Effector memory CD8-positive, alpha-beta T cell (primary cell): ENCODE data around the gene LAMP5.

Experiments used
- ATAC-seq: fragments of 150-1000 bp; cut with Tn5 transposase; replicated peaks from 2 replicates; pipeline ENCODE4 v1.10.0; 2021; ENCODE audit warnings: mild to moderate bottlenecking, moderate library complexity
- DNase-seq, 3 experiments: peaks; one replicate each; pipeline ENCODE4 v3.0.0; 2021
- H3K27ac Mint-ChIP-seq, 2 donors: one replicate each; pipeline ENCODE4 v1.8.0; 2022; ENCODE audit warnings: mild to moderate bottlenecking in 2 of 2, mixed read lengths in 2 of 2, moderate library complexity in 2 of 2
- H3K27me3 Mint-ChIP-seq, 2 donors: one replicate each; pipeline ENCODE4 v1.8.0; 2022; ENCODE audit warnings: mixed read lengths in 2 of 2
- H3K36me3 Mint-ChIP-seq: one replicate; pipeline ENCODE4 v1.8.0; 2022; ENCODE audit warnings: mild to moderate bottlenecking, moderate library complexity, mixed read lengths; ENCODE audit not compliant: insufficient read depth
- H3K4me1 Mint-ChIP-seq, 2 donors: one replicate each; pipeline ENCODE4 v1.8.0; 2022; ENCODE audit warnings: low read depth in 2 of 2, mixed read lengths in 2 of 2
- H3K4me3 Mint-ChIP-seq, 2 donors: one replicate each; pipeline ENCODE4 v1.8.0; 2022; ENCODE audit warnings: mild to moderate bottlenecking in 2 of 2, mixed read lengths in 2 of 2, moderate library complexity in 2 of 2
- H3K9me3 Mint-ChIP-seq, 2 donors: one replicate each; pipeline ENCODE4 v1.8.0; 2022; ENCODE audit warnings: mixed read lengths in 2 of 2
- total RNA-seq, 9 experiments: gene quantifications; one replicate each; lab custom pipeline; 2026; lab: John Stamatoyannopoulos, UW

LAMP5 gene, protein sequence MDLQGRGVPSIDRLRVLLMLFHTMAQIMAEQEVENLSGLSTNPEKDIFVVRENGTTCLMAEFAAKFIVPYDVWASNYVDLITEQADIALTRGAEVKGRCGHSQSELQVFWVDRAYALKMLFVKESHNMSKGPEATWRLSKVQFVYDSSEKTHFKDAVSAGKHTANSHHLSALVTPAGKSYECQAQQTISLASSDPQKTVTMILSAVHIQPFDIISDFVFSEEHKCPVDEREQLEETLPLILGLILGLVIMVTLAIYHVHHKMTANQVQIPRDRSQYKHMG
- total RNA-seq, result 0 reads per million in 9 experiments

DNA sequence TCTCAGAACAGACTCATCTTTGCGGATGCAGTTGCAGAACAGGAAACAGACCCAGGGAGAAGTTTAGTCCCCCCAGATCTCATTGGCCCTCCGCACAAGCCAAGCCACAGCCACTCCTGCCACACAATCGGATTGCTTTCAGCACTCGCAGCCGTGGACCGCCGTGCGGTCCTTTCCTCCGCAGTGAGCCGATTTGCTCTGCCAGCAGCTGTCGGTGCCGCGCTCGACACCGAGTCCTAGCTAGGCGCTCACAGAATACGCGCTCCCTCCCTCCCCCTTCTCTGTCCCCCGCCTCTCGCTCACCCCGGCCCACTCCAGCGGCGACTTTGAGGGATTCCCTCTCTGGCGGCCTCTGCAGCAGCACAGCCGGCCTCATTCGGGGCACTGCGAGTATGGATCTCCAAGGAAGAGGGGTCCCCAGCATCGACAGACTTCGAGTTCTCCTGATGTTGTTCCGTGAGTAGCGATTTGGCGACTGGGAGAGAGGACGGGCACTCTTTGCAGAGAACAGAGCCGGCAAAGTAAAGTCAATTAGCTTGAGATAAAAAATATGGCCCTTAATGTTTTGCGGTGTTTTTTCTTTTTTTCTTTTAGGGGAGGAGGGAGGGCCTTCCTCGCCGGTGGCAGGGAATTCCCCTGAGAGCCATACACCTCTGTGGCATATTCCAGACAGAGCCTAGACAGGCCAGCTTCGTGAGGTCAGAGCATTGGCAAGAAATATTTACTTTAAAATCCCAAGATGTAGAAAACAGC lies at the start of gene LAMP5:
Gene LAMP5, plus strand, starts transcription at position 130 of the 753 bp plus-strand sequence. Its CDS starts 263 bp downstream, at position 393.
- Mint-ChIP-seq H3K4me1 (no peaks in the 10 kb centered on the region), H3K27ac (no peak within 1 kb of the TSS), H3K36me3 (no peaks in the 10 kb centered on the region), H3K4me3 (no peak within 1 kb of the TSS), H3K9me3 (no peaks in the 10 kb centered on the region), H3K27me3 (peaks cover 21 to 51% of the 10 kb centered on the region in 2 donors)
- DNase-seq (no peak), ATAC-seq (no peak)

- Mint-ChIP-seq H3K4me3 (no peak overlapping the region), H3K27ac (no peak overlapping the region), H3K36me3 (no peaks in the 10 kb centered on the region), H3K9me3 (peaks cover 6% of the 10 kb centered on the region in 2 donors), H3K4me1 (no peaks in the 10 kb centered on the region), H3K27me3 (no peaks in the 10 kb centered on the region)
- ATAC-seq, result no peak
- no peak for DNase-seq
These were observed 46.4 kb upstream of the LAMP5 start for GRCh38 chr20:9467995-9468394.

GRCh38 chr20:9474835-9475415 lies 39.5 kb upstream of the LAMP5 start:
- no peak for ATAC-seq
- H3K27me3 Mint-ChIP-seq, result no peaks in the 10 kb centered on the region
- no peaks in the 10 kb centered on the region for H3K36me3 Mint-ChIP-seq
- no peak overlapping the region for H3K27ac Mint-ChIP-seq
- no peaks in the 10 kb centered on the region for H3K4me1 Mint-ChIP-seq
- peaks cover 1 to 6% of the 10 kb centered on the region in 2 donors for H3K9me3 Mint-ChIP-seq
- no peak overlapping the region for H3K4me3 Mint-ChIP-seq
- DNase-seq, result no peak

DNA sequence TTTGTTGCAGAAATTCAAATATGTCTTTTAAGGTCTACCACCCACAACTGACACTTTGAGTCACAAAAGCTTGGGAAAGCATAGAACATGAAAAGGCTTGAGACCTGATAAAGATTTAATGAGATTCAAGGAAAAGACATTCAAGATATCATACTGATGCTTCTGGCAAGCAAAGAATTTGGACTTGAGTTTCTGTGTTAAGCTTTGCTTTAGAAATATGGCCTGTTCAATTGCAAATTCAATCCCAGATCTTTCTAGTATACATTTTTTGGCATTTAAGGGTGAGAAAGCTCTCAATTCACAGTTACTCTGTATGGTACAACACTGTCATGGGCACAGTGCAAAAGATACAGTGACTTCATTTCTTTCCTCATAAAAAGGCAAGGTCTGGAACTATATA lies 38.9 kb upstream of the LAMP5 start:
- Mint-ChIP-seq H3K4me1 (no peaks in the 10 kb centered on the region), H3K27ac (no peak overlapping the region), H3K27me3 (no peaks in the 10 kb centered on the region), H3K9me3 (peaks cover 1 to 6% of the 10 kb centered on the region in 2 donors), H3K4me3 (no peak overlapping the region), H3K36me3 (no peaks in the 10 kb centered on the region)
- DNase-seq (no peak), ATAC-seq (no peak)

GRCh38 chr20:9476174-9476573 lies 38.2 kb upstream of the LAMP5 start:
- Mint-ChIP-seq H3K27me3 (no peaks in the 10 kb centered on the region), H3K4me1 (no peaks in the 10 kb centered on the region), H3K27ac (no peak overlapping the region), H3K9me3 (peaks cover 4 to 6% of the 10 kb centered on the region in 2 donors), H3K36me3 (no peaks in the 10 kb centered on the region), H3K4me3 (no peak overlapping the region)
- DNase-seq (no peak), ATAC-seq (no peak)

DNA sequence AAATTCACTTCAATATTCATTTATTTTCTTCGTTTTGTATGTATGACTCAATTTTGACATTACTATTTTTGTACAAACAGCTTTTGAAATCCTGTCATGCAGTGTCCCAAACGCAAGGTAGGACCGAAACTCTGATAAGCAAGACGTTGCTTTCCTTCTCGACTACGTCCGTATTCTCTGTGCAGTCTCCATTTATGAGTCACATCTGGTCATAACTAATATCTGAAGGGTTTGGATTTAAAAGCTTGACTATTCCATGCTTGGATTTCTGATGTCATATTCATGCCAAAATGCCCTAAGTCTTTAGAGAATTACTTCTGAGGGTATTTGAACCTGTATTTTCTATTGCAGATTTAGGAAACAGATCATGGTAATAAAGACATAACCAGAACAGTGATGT lies 37.8 kb upstream of the LAMP5 start:
- Mint-ChIP-seq H3K27me3 (no peaks in the 10 kb centered on the region), H3K27ac (no peak overlapping the region), H3K4me1 (no peaks in the 10 kb centered on the region), H3K36me3 (no peaks in the 10 kb centered on the region), H3K4me3 (no peak overlapping the region), H3K9me3 (peaks cover 1 to 3% of the 10 kb centered on the region in 2 donors)
- DNase-seq (no peak), ATAC-seq (no peak)

GRCh38 chr20:9478771-9479170 lies 35.6 kb upstream of the LAMP5 start:
- Mint-ChIP-seq H3K4me1 (no peaks in the 10 kb centered on the region), H3K27ac (no peak overlapping the region), H3K27me3 (no peaks in the 10 kb centered on the region), H3K36me3 (no peaks in the 10 kb centered on the region), H3K4me3 (no peak overlapping the region), H3K9me3 (peaks cover 3 to 7% of the 10 kb centered on the region in 2 donors)
- no peak for DNase-seq
- no peak for ATAC-seq

DNA sequence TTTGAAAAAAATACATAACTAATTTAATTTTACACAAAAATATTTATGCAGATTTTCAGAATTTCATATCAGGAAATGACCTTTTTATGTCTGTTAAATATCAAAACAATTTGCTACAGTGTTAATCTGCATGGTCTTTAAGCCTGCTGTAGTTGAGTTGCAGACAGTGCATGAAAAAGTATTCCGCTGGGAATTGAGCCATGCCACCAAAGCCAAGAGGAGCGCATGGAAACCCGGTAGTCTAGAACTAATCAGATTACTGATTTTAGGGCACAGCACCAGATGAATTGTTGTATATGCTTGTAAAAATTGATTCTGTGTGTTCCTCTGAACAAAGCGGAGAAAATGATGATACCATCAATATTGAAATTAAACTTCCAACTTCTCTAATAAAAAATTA lies 34.3 kb upstream of the LAMP5 start:
- DNase-seq, result no peak
- Mint-ChIP-seq H3K9me3 (peaks cover 3 to 7% of the 10 kb centered on the region in 2 donors), H3K4me1 (no peaks in the 10 kb centered on the region), H3K27me3 (no peaks in the 10 kb centered on the region), H3K27ac (no peak overlapping the region), H3K36me3 (no peaks in the 10 kb centered on the region), H3K4me3 (no peak overlapping the region)
- no peak for ATAC-seq

GRCh38 chr20:9482180-9482579 lies 32.2 kb upstream of the LAMP5 start:
- Mint-ChIP-seq H3K4me3 (no peak overlapping the region), H3K4me1 (no peaks in the 10 kb centered on the region), H3K27me3 (no peaks in the 10 kb centered on the region), H3K36me3 (no peaks in the 10 kb centered on the region), H3K27ac (no peak overlapping the region), H3K9me3 (peaks cover 4 to 19% of the 10 kb centered on the region in 2 donors)
- DNase-seq, result no peak
- ATAC-seq, result no peak

- peaks cover 4 to 19% of the 10 kb centered on the region in 2 donors for H3K9me3 Mint-ChIP-seq
- no peaks in the 10 kb centered on the region for H3K27me3 Mint-ChIP-seq
- H3K4me1 Mint-ChIP-seq, result no peaks in the 10 kb centered on the region
- no peaks in the 10 kb centered on the region for H3K36me3 Mint-ChIP-seq
- no peak overlapping the region for H3K27ac Mint-ChIP-seq
- no peak overlapping the region for H3K4me3 Mint-ChIP-seq
- no peak for ATAC-seq
- no peak for DNase-seq
These were observed 31.3 kb upstream of the LAMP5 start for GRCh38 chr20:9483131-9483530.

DNA sequence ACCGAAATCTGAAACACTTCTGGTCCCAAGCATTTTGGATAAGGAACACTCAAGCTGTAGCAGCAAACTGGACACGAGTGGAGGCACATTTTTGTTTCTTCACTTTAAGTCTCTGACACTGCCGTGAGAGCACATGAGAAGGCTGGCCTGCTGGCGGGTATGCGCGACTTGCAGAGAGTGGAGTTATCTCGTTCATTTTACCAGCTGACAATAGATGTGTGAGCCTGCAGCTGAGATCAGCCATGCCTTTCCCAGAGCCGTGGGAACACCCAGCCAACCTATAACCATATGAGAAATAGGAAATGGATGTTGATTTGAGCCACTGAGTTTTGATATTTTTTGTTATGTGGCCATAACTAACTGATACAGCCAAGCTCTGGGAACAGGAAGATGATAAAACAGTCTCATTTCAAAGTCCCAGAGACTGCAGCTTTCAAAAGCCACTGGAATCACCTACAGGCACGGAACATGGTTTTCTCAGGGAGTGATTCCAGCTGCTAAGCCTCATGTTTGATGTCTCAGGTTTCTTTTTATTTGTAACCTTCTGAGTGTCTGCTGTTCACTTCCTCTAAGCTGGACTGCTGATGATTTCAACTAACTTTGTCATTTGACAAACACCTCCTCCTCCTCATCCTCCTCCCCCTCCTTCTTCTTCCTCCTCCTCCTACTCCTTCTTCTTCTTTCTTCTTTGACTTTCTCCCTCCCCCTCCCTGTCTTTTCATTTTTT lies 28.6 kb upstream of the LAMP5 start:
- DNase-seq, result no peak
- Mint-ChIP-seq H3K4me3 (no peak overlapping the region), H3K4me1 (no peaks in the 10 kb centered on the region), H3K9me3 (peaks cover 4 to 26% of the 10 kb centered on the region in 2 donors), H3K27ac (peak overlapping the region in 1 of 2 donors; percentile 65), H3K27me3 (no peaks in the 10 kb centered on the region), H3K36me3 (no peaks in the 10 kb centered on the region)
- no peak for ATAC-seq

GRCh38 chr20:9487231-9487630 lies 27.2 kb upstream of the LAMP5 start:
- DNase-seq (no peak), ATAC-seq (no peak)
- Mint-ChIP-seq H3K9me3 (peaks cover 2 to 26% of the 10 kb centered on the region in 2 donors), H3K4me1 (no peaks in the 10 kb centered on the region), H3K27ac (no peak overlapping the region), H3K27me3 (no peaks in the 10 kb centered on the region), H3K36me3 (no peaks in the 10 kb centered on the region), H3K4me3 (no peak overlapping the region)

- DNase-seq (no peak), ATAC-seq (no peak)
- H3K4me3 Mint-ChIP-seq, result no peak overlapping the region
- H3K4me1 Mint-ChIP-seq, result no peaks in the 10 kb centered on the region
- H3K36me3 Mint-ChIP-seq, result no peaks in the 10 kb centered on the region
- H3K27me3 Mint-ChIP-seq, result no peaks in the 10 kb centered on the region
- H3K9me3 Mint-ChIP-seq, result peaks cover 2 to 19% of the 10 kb centered on the region in 2 donors
- no peak overlapping the region for H3K27ac Mint-ChIP-seq
These were observed 26.3 kb upstream of the LAMP5 start for GRCh38 chr20:9488063-9488462.
